SIG-M5 treated with dmso at 0.1 percent for 504 hours (cell line): ENCODE data around the gene KIR2DL4.
"Not testable (repeated sequence)": the region's sequence is repeated elsewhere in the genome, so short reads cannot be mapped to it uniquely, and the experiment has no call there.

ENCODE experiments used
- DNase-seq: peaks from one replicate; lab custom pipeline; 2025; ENCODE audit not compliant: unreplicated experiment; lab: John Stamatoyannopoulos, UW

The KIR2DL4 gene

DNA sequence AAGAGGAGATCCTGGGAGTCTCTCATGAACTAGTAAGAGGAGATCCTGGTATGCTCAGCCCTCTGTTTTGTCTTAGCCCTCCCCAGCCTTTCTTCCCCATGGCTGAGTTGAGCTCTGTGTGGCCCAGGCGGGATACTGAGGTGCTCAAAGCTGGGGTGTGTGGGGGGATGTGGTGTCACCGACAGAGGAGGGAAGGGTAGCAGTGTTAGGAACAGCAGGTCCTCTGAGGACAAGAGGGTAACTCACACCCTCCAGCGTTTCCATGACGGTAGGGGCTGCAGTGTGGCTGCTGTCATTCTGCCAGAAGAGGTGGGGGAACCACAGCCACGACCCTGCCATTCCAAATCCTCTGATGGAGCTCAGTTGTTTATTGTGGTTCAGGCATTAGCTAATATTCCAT, 691 bp downstream of the KIR2DL4 start:
- DNase-seq = no peak

DNA sequence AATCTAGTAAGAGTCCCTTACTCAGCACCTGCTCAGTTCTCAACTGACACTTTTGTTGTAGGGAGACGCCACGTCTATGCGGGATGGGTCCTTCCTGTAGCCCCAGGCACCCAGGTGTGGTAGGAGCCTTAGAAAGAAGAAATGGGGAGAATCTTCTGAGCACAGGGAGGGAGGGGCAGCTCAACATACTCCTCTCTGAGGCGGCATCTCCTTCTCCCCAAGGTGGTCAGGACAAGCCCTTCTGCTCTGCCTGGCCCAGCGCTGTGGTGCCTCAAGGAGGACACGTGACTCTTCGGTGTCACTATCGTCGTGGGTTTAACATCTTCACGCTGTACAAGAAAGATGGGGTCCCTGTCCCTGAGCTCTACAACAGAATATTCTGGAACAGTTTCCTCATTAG, 1.2 kb downstream of the KIR2DL4 start:
- DNase-seq = no peak

DNA sequence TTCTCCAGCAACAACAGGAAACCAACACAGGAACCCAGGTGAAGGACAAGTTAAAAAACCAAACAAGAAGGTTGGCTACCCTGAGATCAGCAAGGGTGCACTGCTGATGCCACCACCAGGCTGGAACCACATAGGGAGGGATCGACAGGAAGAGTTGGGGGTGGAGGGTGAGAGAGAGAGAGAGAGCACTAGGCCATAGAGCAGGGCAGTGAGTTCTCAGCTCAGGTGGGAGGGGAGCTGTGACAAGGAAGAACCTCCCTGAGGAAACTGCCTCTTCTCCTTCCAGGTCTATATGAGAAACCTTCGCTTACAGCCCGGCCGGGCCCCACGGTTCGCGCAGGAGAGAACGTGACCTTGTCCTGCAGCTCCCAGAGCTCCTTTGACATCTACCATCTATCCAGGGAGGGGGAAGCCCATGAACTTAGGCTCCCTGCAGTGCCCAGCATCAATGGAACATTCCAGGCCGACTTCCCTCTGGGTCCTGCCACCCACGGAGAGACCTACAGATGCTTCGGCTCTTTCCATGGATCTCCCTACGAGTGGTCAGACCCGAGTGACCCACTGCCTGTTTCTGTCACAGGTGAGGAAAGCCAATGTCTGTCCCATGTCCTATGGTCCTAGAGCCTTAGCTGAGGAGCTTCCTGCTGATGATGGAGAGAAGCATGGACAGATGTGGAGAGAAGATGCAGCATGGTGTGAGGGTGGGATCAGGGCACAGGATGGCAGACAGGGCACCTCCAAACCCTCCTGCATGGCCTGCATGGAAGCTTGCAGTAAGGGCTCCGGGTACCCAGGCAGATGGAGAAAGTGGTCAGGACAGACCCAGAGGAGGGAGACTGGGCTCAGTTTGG, 2.5 kb downstream of the KIR2DL4 start:
- no peak for DNase-seq

GRCh38 chr19:54806516-54806838, 3.1 kb downstream of the KIR2DL4 start:
- no peak for DNase-seq

GRCh38 chr19:54814571-54814970, 11.2 kb downstream of the KIR2DL4 start:
- not testable (repeated sequence) for DNase-seq

- DNase-seq = not testable (repeated sequence)
These were observed 12.8 kb downstream of the KIR2DL4 start, which contains the start of gene KIR3DL1 for GRCh38 chr19:54816251-54816650. Gene KIR3DL1, plus strand, starts transcription at chr19:54816468.

DNA sequence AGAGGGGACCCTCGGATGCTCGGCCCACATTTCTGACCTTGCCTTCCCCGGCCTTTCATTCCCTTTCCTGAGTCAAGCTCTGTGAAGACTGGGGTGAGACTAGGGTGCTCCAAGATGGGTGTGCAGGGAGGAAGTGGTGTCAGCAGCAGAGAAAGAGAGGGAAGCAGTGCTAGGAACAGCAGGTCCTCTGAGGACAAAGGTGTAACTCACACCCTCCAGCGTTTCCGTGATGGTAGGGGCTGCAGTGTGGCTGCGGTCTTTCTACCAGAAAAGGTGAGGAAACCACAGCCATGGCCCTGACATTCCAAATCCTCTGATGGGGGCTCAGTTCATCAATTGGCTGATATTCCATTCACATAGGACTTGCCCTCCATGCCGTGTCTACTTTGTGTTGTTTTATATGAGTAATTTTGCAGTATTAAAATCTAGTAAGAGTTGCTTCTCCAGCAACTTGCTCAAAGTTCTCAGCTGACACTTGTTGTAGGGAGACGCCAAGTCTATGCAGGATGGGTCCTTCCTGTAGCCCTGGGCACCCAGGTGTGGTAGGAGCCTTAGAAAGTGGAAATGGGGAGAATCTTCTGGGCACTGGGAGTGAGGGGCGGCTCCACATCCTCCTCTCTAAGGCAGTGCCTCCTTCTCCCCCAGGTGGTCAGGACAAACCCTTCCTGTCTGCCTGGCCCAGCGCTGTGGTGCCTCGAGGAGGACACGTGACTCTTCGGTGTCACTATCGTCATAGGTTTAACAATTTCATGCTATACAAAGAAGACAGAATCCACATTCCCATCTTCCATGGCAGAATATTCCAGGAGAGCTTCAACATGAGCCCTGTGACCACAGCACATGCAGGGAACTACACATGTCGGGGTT, 14.5 kb downstream of the KIR2DL4 start:
- no peak for DNase-seq

DNA sequence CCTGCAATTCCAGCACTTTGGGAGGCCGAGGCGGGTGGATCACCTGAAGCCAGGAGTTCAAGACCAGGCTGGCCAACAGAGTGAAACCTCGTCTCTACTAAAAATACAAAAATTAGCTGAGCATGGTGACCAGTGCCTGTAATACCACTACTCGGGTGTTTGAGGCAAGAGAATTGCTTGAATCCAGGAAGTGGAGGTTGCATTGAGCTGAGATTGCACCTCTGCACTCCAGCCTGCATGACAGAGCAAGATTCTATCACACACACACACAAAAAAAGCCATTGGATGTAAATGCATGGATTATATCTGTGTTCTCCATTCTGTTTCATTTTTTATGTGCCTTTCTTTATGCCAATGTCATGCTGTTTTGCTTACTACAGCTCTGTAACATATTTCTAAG, 21.0 kb downstream of the KIR2DL4 start:
- not testable (repeated sequence) for DNase-seq

DNA sequence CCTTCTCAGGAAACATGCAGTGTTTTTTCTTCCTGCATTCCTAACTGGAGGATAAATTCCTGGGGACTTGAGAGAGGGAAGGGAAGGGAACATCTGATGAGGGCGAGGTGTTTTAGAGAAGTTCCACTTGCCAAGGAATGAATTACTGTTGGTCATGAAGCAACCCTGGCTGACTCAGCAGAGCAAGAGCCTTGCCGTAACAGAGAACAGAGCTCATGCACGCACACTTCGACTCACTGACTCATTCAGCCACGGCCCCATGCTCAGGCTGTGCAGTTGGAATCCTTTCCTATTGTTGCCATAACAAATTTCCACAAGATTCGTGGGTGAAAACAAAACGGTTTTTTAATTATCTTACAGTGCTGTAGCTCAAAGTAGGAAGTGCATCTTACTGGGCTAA, 21.9 kb downstream of the KIR2DL4 start:
- peak; percentile 33 for DNase-seq

- DNase-seq = not testable (repeated sequence)
These were observed 24.7 kb downstream of the KIR2DL4 start for GRCh38 chr19:54828064-54828463.

DNA sequence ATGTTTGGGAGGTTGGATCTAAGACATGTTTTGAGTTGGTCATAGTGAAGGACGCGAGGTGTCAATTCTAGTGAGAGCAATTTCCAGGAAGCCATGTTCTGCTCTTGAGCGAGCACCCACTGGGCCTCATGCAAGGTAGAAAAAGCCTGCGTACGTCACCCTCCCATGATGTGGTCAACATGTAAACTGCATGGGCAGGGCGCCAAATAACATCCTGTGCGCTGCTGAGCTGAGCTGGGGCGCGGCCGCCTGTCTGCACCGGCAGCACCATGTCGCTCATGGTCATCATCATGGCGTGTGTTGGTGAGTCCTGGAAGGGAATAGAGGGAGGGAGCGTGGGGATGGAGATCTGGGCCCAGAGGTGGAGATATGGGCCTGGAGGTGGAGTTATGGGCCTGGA, 29.1 kb downstream of the KIR2DL4 start, which contains the start of gene KIR2DS4:
KIR2DS4 (plus strand) TSS at position 181 of the 400 bp plus-strand sequence.
- not testable (repeated sequence) for DNase-seq

- not testable (repeated sequence) for DNase-seq
These were observed 31.7 kb downstream of the KIR2DL4 start for GRCh38 chr19:54835126-54835525.

DNA sequence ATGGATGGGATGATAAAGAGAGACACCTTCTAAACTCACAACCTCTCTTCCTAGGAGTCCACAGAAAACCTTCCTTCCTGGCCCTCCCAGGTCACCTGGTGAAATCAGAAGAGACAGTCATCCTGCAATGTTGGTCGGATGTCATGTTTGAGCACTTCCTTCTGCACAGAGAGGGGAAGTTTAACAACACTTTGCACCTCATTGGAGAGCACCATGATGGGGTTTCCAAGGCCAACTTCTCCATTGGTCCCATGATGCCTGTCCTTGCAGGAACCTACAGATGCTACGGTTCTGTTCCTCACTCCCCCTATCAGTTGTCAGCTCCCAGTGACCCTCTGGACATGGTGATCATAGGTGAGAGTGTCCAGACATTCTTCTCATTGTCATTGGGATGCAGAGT, 34.1 kb downstream of the KIR2DL4 start:
- DNase-seq = not testable (repeated sequence)

DNA sequence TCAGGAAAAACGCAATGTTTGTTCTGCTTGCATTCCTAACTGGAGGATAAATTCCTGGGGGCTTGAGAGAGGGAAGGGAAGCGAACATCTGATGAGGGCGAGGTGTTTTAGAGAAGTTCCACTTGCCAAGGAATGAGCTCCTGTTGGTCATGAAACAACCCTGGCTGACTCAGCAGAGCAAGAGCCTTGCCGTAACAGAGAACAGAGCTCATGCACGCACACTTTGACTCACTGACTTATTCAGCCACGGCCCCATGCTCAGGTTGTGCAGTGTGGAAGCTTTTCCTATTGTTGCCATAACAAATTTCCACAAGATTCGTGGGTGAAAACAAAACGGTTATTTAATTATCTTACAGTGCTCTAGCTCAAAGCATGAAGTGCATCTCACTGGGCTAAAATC, 39.8 kb downstream of the KIR2DL4 start:
- DNase-seq = not testable (repeated sequence)

- DNase-seq = not testable (repeated sequence)
These were observed 46.7 kb downstream of the KIR2DL4 start, which contains the start of gene KIR3DL2 for GRCh38 chr19:54850061-54850640. Gene KIR3DL2, plus strand, starts transcription at chr19:54850443. Its CDS starts 33 bp downstream, at chr19:54850476.

GRCh38 chr19:54850930-54851329, 47.5 kb downstream of the KIR2DL4 start:
- DNase-seq = no peak

- DNase-seq = no peak
These were observed 47.9 kb downstream of the KIR2DL4 start for GRCh38 chr19:54851353-54851752.

DNA sequence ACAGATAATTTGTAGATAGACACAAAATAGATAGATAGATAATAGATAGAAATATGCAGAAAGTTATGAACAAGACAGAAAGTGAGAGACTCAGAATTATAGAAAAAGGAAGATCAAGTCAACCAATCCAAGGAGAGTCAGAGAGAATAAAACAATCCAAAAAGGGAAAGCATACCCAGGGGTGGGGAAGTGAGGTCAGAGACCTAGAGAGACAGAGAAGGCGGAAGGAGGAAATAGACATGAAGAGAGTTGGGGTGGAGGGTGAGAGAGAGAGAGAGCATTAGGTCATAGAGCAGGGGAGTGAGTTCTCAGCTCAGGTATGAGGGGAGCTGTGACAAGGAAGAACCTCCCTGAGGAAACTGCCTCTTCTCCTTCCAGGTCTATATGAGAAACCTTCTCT, 51.8 kb downstream of the KIR2DL4 start:
- DNase-seq = not testable (repeated sequence)

DNA sequence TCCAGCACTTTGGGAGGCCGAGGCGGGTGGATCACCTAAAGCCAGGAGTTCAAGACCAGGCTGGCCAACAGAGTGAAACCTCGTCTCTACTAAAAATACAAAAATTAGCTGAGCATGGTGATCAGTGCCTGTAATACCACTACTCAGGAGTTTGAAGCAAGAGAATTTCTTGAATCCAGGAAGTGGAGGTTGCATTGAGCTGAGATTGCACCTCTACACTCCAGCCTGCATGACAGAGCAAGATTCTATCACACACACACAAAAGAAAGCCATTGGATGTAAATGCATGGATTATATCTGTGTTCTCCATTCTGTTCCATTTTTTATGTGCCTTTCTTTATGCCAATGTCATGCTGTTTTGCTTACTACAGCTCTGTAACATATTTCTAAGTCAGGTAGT, 55.1 kb downstream of the KIR2DL4 start:
- not testable (repeated sequence) for DNase-seq

DNA sequence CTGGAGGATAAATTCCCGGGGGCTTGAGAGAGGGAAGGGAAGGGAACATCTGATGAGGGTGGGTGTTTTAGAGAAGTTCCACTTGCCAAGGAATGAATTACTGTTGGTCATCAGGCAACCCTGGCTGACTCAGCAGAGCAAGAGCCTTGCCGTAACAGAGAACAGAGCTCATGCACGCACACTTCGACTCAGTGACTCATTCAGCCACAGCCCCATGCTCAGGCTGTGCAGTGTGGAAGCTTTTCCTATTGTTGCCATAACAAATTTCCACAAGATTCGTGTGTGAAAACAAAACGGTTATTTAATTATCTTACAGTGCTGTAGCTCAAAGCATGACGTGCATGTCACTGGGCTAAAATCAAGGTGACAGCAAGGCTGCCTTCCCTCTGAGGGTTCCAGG, 56.0 kb downstream of the KIR2DL4 start:
- peak; percentile 48 for DNase-seq

DNA sequence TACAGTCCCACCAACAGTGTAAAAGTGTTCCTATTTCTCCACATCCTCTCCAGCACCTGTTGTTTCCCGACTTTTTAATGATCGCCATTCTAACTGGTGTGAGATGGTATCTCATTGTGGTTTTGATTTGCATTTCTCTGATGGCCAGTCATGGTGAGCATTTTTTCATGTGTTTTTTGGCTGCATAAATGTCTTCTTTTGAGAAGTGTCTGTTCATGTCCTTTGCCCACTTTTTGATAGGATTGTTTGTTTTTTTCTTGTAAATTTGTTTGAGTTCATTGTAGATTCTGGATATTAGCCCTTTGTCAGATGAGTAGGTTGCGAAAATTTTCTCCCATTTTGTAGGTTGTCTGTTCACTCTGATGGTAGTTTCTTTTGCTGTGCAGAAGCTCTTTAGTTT, 60.0 kb downstream of the KIR2DL4 start:
- not testable (repeated sequence) for DNase-seq
